ENCODE data around the gene WNT3.
"Not testable (repeated sequence)": the region's sequence is repeated elsewhere in the genome, so short reads cannot be mapped to it uniquely, and the experiment has no call there.

WNT3 gene

GRCh38 chr17:46764000-46764708 lies 54.3 kb downstream of the WNT3 start:
- no peak for DNase-seq

- DNase-seq = no peak
These were observed 55.1 kb downstream of the WNT3 start for GRCh38 chr17:46763416-46763815.

- DNase-seq = no peak
These were observed 59.4 kb downstream of the WNT3 start for GRCh38 chr17:46759141-46759540.

GRCh38 chr17:46758614-46759013 lies 59.9 kb downstream of the WNT3 start:
- no peak for DNase-seq

- DNase-seq = not testable (repeated sequence)
These were observed 60.9 kb downstream of the WNT3 start for GRCh38 chr17:46757588-46757987.

GRCh38 chr17:46756861-46757260 lies 61.6 kb downstream of the WNT3 start:
- DNase-seq = no peak

GRCh38 chr17:46756081-46756735 lies 62.3 kb downstream of the WNT3 start:
- DNase-seq = no peak

- no peak for DNase-seq
These were observed 64.7 kb downstream of the WNT3 start for GRCh38 chr17:46753776-46754175.

- DNase-seq = no peak
These were observed 67.1 kb downstream of the WNT3 start for GRCh38 chr17:46751425-46751824.

GRCh38 chr17:46745376-46745775 lies 73.1 kb downstream of the WNT3 start:
- no peak for DNase-seq

- no peak for DNase-seq
These were observed 74.1 kb downstream of the WNT3 start for GRCh38 chr17:46744441-46744840.

- DNase-seq = no peak
These were observed 75.8 kb downstream of the WNT3 start for GRCh38 chr17:46742565-46743270.

- no peak for DNase-seq
These were observed 77.3 kb downstream of the WNT3 start for GRCh38 chr17:46741122-46741730.

GRCh38 chr17:46739982-46740381 lies 78.5 kb downstream of the WNT3 start:
- no peak for DNase-seq

GRCh38 chr17:46738544-46738943 lies 79.9 kb downstream of the WNT3 start:
- DNase-seq = no peak

- no peak for DNase-seq
These were observed 81.2 kb downstream of the WNT3 start for GRCh38 chr17:46737326-46737725.

- no peak for DNase-seq
These were observed 82.4 kb downstream of the WNT3 start for GRCh38 chr17:46736100-46736499.

- DNase-seq = no peak
These were observed 84.5 kb downstream of the WNT3 start for GRCh38 chr17:46733837-46734475.

- no peak for DNase-seq
These were observed 85.6 kb downstream of the WNT3 start for GRCh38 chr17:46732754-46733398.

- no peak for DNase-seq
These were observed 86.3 kb downstream of the WNT3 start for GRCh38 chr17:46732160-46732559.

- no peak for DNase-seq
These were observed 87.8 kb downstream of the WNT3 start for GRCh38 chr17:46730679-46731078.

- DNase-seq = no peak
These were observed 88.5 kb downstream of the WNT3 start for GRCh38 chr17:46730026-46730425.

Data from NCI-H1092 (cell line).